ENCODE data around the gene KIF3B.

KIF3B gene

DNA sequence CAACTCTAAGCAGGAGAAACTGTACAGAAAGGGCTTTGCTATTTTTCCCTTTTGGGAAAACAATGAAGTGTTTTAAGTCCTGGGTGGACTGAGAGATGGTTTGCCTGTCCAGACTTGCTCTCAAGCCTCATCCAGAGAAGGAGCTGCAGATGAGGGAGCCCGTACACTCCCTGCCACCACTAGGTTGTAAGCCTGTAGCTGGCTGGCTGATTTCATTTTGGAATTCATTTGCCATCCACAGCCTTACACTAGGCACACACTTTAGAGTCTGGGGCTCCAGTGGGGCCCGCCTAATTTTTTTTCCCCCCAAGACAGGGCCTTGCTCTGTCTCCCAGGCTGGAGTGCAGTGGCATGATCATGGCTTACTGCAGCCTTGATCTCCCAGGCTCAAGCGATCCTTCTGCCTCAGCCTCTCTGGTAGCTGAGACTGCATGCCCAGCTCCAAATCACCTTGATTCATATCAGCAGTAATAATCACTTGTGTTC, 41.4 kb upstream of the KIF3B start:
- H3K4me3 ChIP-seq (replicated peaks; ENCODE audit: low read depth, low read length), result no peak overlapping the region
- no peaks in the 10 kb centered on the region for H3K27me3 ChIP-seq (replicated peaks; ENCODE audit: control insufficient read depth, insufficient read depth, low read length)
- TF ChIP-seq, protein P1, sequence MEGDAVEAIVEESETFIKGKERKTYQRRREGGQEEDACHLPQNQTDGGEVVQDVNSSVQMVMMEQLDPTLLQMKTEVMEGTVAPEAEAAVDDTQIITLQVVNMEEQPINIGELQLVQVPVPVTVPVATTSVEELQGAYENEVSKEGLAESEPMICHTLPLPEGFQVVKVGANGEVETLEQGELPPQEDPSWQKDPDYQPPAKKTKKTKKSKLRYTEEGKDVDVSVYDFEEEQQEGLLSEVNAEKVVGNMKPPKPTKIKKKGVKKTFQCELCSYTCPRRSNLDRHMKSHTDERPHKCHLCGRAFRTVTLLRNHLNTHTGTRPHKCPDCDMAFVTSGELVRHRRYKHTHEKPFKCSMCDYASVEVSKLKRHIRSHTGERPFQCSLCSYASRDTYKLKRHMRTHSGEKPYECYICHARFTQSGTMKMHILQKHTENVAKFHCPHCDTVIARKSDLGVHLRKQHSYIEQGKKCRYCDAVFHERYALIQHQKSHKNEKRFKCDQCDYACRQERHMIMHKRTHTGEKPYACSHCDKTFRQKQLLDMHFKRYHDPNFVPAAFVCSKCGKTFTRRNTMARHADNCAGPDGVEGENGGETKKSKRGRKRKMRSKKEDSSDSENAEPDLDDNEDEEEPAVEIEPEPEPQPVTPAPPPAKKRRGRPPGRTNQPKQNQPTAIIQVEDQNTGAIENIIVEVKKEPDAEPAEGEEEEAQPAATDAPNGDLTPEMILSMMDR (IDR thresholded peaks at IDR 0.05; ENCODE audit: insufficient read depth, low read length, poor library complexity, severe bottlenecking), result no peak
- H3K36me3 ChIP-seq (ENCODE audit: control insufficient read depth, insufficient read depth, low read length), result peaks cover 28% of the 10 kb centered on the region
- DNase-seq (ENCODE audit: extremely low read depth, insufficient read length), result no peak

DNA sequence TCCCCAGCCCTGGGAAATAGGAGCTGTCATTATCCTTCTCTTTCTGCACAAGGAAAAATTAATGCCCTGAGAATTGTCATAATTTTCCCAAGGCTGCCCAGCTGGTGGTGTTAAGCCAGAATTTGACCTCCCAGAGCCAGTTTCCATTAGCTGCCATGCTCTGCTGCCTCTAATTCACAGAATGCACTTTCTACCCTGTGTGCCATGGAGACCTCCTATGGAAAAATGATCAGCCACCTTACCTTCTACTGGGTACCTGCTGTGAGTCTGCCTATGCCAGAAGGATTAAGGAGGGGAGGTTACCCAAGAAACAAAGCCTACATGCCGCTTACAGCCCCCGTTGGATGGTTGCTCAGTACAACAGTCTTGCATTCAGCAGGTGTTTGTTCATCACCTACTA, 40.6 kb upstream of the KIF3B start:
- TF ChIP-seq, protein P1 (IDR thresholded peaks at IDR 0.05; ENCODE audit: insufficient read depth, low read length, poor library complexity, severe bottlenecking), result no peak
- peaks cover 28% of the 10 kb centered on the region for H3K36me3 ChIP-seq (ENCODE audit: control insufficient read depth, insufficient read depth, low read length)
- no peak for DNase-seq (ENCODE audit: extremely low read depth, insufficient read length)
- H3K4me3 ChIP-seq (replicated peaks; ENCODE audit: low read depth, low read length), result no peak overlapping the region
- no peaks in the 10 kb centered on the region for H3K27me3 ChIP-seq (replicated peaks; ENCODE audit: control insufficient read depth, insufficient read depth, low read length)

- TF ChIP-seq, protein P1 (IDR thresholded peaks at IDR 0.05; ENCODE audit: insufficient read depth, low read length, poor library complexity, severe bottlenecking), result no peak
- Histone ChIP-seq H3K4me3 (replicated peaks; ENCODE audit: low read depth, low read length) (no peak overlapping the region), H3K27me3 (replicated peaks; ENCODE audit: control insufficient read depth, insufficient read depth, low read length) (no peaks in the 10 kb centered on the region), H3K36me3 (ENCODE audit: control insufficient read depth, insufficient read depth, low read length) (peaks cover 28% of the 10 kb centered on the region)
- no peak for DNase-seq (ENCODE audit: extremely low read depth, insufficient read length)
These were observed 40.0 kb upstream of the KIF3B start for GRCh38 chr20:32237419-32237818.

- DNase-seq (ENCODE audit: extremely low read depth, insufficient read length), result no peak
- Histone ChIP-seq H3K27me3 (replicated peaks; ENCODE audit: control insufficient read depth, insufficient read depth, low read length) (no peaks in the 10 kb centered on the region), H3K36me3 (ENCODE audit: control insufficient read depth, insufficient read depth, low read length) (peaks cover 20% of the 10 kb centered on the region), H3K4me3 (replicated peaks; ENCODE audit: low read depth, low read length) (no peak overlapping the region)
- TF ChIP-seq, protein P1 (IDR thresholded peaks at IDR 0.05; ENCODE audit: insufficient read depth, low read length, poor library complexity, severe bottlenecking), result no peak
These were observed 38.7 kb upstream of the KIF3B start for GRCh38 chr20:32238483-32239425.

- DNase-seq (ENCODE audit: extremely low read depth, insufficient read length), result no peak
- TF ChIP-seq, protein P1 (IDR thresholded peaks at IDR 0.05; ENCODE audit: insufficient read depth, low read length, poor library complexity, severe bottlenecking), result peak; percentile 22
- H3K27me3 ChIP-seq (replicated peaks; ENCODE audit: control insufficient read depth, insufficient read depth, low read length), result no peaks in the 10 kb centered on the region
- peaks cover 11% of the 10 kb centered on the region for H3K36me3 ChIP-seq (ENCODE audit: control insufficient read depth, insufficient read depth, low read length)
- no peak overlapping the region for H3K4me3 ChIP-seq (replicated peaks; ENCODE audit: low read depth, low read length)
These were observed 37.2 kb upstream of the KIF3B start for GRCh38 chr20:32240205-32240604.

Measured in GM06990 (cell line).